HUES48 (cell line): ENCODE data around the gene HTR3B.

Source experiments
- H3K27ac ChIP-seq: one replicate; pipeline ENCODE4 v1.7.0; 2013; ENCODE audit warnings: low read depth, low read length, inconsistent platforms
- H3K27me3 ChIP-seq: 2 replicates; pipeline ENCODE4 v1.6.1; 2013; ENCODE audit warnings: mild to moderate bottlenecking, low read length; ENCODE audit not compliant: control insufficient read depth, insufficient read depth
- H3K36me3 ChIP-seq: 2 replicates; pipeline ENCODE4 v1.6.1; 2013; ENCODE audit warnings: low read length; ENCODE audit not compliant: control insufficient read depth, insufficient read depth
- H3K4me1 ChIP-seq: 2 replicates; pipeline ENCODE4 v1.6.1; 2013; ENCODE audit warnings: mild to moderate bottlenecking, low read length; ENCODE audit not compliant: control insufficient read depth, insufficient read depth
- H3K4me3 ChIP-seq: 2 replicates; pipeline ENCODE4 v1.5.1; 2013; ENCODE audit warnings: mild to moderate bottlenecking, low read depth, low read length
- H3K9ac ChIP-seq: 2 replicates; pipeline ENCODE4 v1.6.1; 2013; ENCODE audit warnings: mild to moderate bottlenecking, low read depth, low read length, moderate library complexity
- H3K9me3 ChIP-seq: 2 replicates; pipeline ENCODE4 v1.6.1; 2013; ENCODE audit warnings: low read length; ENCODE audit not compliant: control insufficient read depth, insufficient read depth

Gene HTR3B

DNA sequence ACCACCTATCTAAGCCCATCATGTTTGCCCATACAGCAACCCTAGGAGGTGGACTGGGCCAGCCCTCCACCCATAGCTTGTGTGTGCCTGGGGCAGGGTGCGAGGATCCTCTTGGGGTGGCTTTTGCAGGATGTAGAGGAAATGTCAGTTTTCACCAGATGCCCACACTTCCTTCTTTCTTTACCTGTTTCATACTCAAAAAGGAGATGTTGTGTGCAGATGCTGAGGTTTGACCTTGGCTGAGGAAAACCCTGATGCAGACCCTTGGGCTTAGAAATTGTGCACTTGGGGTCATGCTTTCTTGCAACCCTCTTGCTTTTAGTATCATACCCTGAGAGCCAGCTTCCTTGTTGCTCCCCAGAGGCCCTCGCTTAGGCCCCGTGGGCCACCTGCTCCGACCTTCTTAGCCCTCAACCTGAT is 72.5 kb downstream of the HTR3B start:
- Histone ChIP-seq H3K4me1 (peaks cover 12% of the 10 kb centered on the region), H3K9ac (no peak overlapping the region; the same call in 1 of the 2 replicates), H3K27ac (no peak overlapping the region)

DNA sequence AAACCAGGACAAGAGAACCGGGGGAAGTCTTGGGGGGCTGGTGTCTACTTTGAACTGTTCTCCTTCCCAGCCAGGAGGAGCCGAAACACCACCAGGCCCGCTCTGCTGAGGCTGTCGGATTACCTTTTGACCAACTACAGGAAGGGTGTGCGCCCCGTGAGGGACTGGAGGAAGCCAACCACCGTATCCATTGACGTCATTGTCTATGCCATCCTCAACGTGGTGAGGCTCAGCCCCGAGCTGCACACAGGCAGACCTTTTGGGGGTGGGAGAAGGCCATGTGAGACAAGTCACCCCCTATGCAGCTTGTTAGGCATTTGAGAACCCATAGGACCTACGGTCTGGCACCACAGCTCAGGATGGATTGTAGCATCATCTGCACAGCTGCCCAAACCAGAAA is 73.1 kb downstream of the HTR3B start:
- Histone ChIP-seq H3K4me3 (no peak overlapping the region), H3K9me3 (no peaks in the 10 kb centered on the region), H3K36me3 (no peaks in the 10 kb centered on the region), H3K4me1 (peaks cover 12% of the 10 kb centered on the region), H3K9ac (no peak overlapping the region), H3K27me3 (peaks cover 4% of the 10 kb centered on the region), H3K27ac (no peak overlapping the region)

More for the DNA sequence above, 72.5 kb downstream of the HTR3B start:
- Histone ChIP-seq H3K36me3 (no peaks in the 10 kb centered on the region), H3K9me3 (no peaks in the 10 kb centered on the region), H3K4me3 (no peak overlapping the region), H3K27me3 (peaks cover 4% of the 10 kb centered on the region)

DNA sequence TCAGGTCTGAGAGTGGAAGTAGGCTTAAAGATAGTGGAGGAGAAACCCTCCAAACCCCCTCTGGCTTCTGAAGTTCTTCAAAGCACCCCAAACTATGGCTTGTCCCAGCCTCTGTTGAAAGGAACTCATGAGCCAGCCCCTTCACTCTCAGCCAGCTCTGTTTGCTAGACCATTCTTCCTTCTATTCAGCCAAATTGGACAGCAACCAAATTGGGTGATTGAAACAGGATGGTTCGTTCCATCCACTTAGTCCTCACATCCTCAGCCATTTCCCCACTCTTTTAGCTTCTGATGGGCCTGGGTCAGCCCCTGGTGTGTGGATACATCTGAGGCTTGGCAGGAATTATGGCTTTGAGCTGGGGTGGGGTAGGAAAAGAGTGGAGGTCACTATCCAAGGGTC is 74.8 kb downstream of the HTR3B start:
- H3K27me3 ChIP-seq: peaks cover 4% of the 10 kb centered on the region
- H3K4me3 ChIP-seq: no peak overlapping the region
- H3K27ac ChIP-seq: no peak overlapping the region
- H3K36me3 ChIP-seq: no peaks in the 10 kb centered on the region
- no peak overlapping the region for H3K9ac ChIP-seq
- H3K9me3 ChIP-seq: no peaks in the 10 kb centered on the region
- H3K4me1 ChIP-seq: peaks cover 12% of the 10 kb centered on the region

DNA sequence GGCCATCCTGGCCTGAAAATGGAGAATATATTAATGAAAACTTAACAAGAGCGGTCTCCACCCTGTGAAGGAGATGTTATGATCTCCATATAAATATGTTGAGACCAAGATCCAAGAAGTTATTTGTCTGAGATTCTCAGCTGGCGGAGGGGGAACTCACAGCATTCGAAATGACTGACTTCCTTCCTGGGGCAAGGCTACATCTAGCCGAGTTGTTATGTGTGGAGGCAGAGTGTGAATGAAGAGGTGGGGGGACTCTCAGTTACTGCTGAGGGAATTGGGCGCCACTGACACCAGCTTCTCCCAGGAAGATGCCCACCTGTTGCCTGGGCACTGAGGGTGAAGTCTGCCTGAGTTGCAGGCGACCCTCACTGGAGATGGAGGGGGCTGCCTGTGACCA is 76.2 kb downstream of the HTR3B start:
- Histone ChIP-seq H3K27me3 (peaks cover under 1% of the 10 kb centered on the region), H3K9ac (no peak overlapping the region), H3K4me3 (no peak overlapping the region), H3K4me1 (no peaks in the 10 kb centered on the region), H3K27ac (no peak overlapping the region), H3K36me3 (no peaks in the 10 kb centered on the region), H3K9me3 (no peaks in the 10 kb centered on the region)

DNA sequence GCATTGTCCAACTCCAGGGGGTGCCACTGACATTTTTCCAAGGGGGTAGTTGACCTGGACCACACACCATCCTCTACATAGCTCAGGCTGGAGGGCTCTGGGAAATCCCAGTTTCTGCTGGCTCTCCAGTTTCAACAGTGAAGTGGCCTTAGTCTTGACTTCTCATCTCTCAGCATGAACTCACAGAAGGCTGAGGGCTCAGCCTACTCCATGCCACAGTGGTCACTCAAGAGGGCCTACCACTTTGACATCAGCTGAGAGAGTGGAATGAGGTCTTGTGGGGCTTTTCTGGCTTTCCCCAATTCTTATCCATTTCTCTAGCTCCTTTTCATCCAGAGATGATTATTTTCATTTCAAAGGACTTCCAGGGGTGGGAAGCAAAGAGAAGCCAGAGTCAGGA is 77.7 kb downstream of the HTR3B start:
- Histone ChIP-seq H3K9ac (no peak overlapping the region), H3K27me3 (no peaks in the 10 kb centered on the region), H3K4me3 (no peak overlapping the region), H3K9me3 (no peaks in the 10 kb centered on the region), H3K36me3 (no peaks in the 10 kb centered on the region), H3K4me1 (no peaks in the 10 kb centered on the region), H3K27ac (no peak overlapping the region)

GRCh38 chr11:113984781-113985180 is 80.2 kb downstream of the HTR3B start:
- Histone ChIP-seq H3K4me3 (no peak overlapping the region), H3K27me3 (no peaks in the 10 kb centered on the region), H3K4me1 (no peaks in the 10 kb centered on the region), H3K9ac (no peak overlapping the region), H3K36me3 (no peaks in the 10 kb centered on the region), H3K27ac (no peak overlapping the region), H3K9me3 (no peaks in the 10 kb centered on the region)

- H3K27me3 ChIP-seq: no peaks in the 10 kb centered on the region
- no peak overlapping the region for H3K9ac ChIP-seq
- H3K36me3 ChIP-seq: no peaks in the 10 kb centered on the region
- H3K4me1 ChIP-seq: no peaks in the 10 kb centered on the region
- no peak overlapping the region for H3K27ac ChIP-seq
- no peak overlapping the region for H3K4me3 ChIP-seq
- H3K9me3 ChIP-seq: no peaks in the 10 kb centered on the region
Measured at GRCh38 chr11:113985906-113986305, 81.3 kb downstream of the HTR3B start.

GRCh38 chr11:113986351-113987140 is 82.0 kb downstream of the HTR3B start:
- Histone ChIP-seq H3K36me3 (no peaks in the 10 kb centered on the region), H3K4me1 (no peaks in the 10 kb centered on the region), H3K4me3 (no peak overlapping the region), H3K27me3 (no peaks in the 10 kb centered on the region), H3K9ac (no peak overlapping the region), H3K27ac (no peak overlapping the region), H3K9me3 (no peaks in the 10 kb centered on the region)

- Histone ChIP-seq H3K4me1 (peaks cover 17% of the 10 kb centered on the region), H3K4me3 (no peak overlapping the region), H3K27me3 (no peaks in the 10 kb centered on the region), H3K36me3 (no peaks in the 10 kb centered on the region), H3K9me3 (no peaks in the 10 kb centered on the region), H3K9ac (no peak overlapping the region), H3K27ac (no peak overlapping the region)
Measured at GRCh38 chr11:113989381-113989780, 84.8 kb downstream of the HTR3B start.

GRCh38 chr11:113989916-113990315 is 85.3 kb downstream of the HTR3B start:
- H3K27me3 ChIP-seq: no peaks in the 10 kb centered on the region
- peaks cover 17% of the 10 kb centered on the region for H3K4me1 ChIP-seq
- H3K27ac ChIP-seq: no peak overlapping the region
- H3K9ac ChIP-seq: no peak overlapping the region
- no peaks in the 10 kb centered on the region for H3K36me3 ChIP-seq
- H3K9me3 ChIP-seq: no peaks in the 10 kb centered on the region
- no peak overlapping the region for H3K4me3 ChIP-seq

DNA sequence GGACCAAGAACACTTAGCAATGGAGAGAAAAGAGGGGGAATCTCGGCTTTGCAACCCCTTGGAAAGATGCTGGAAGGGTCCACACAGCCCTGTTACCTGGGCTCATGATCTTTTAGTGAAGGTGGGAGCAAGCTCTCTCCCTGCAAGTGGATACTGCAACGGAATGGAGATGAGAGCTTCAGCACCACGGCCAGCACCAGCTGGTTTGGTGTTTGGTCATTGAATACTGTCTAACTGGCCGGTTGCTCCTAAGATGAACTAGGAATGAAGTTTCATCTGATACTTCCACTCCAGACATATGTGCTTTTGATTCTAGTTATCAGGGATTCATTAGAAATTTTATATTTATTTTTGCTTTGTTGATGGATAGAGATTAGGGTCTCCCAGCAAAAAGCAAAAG is 86.6 kb downstream of the HTR3B start:
- H3K4me1 ChIP-seq: peaks cover 17% of the 10 kb centered on the region
- H3K27me3 ChIP-seq: no peaks in the 10 kb centered on the region
- H3K9ac ChIP-seq: no peak overlapping the region
- no peak overlapping the region for H3K27ac ChIP-seq
- no peaks in the 10 kb centered on the region for H3K36me3 ChIP-seq
- H3K4me3 ChIP-seq: no peak overlapping the region
- H3K9me3 ChIP-seq: no peaks in the 10 kb centered on the region
